Suprapubic skin (tissue), 4 donors: Measurements from ENCODE around the gene TMEM109.

ENCODE experiments used
- EP300 ChIP-seq: sonication (generic); formaldehyde crosslinking; IDR thresholded peaks from one replicate; pipeline ENCODE4 v1.6.1; 2017; ENCODE audit warnings: antibody characterized with exemption
- POLR2AphosphoS5 ChIP-seq, 3 donors: sonication (generic); formaldehyde crosslinking; IDR thresholded peaks; one replicate each; pipeline ENCODE4 v1.6.1; 2017; ENCODE audit warnings: antibody characterized with exemption in 3 of 3
- TF ChIP-seq, protein P1 (sequence below), 2 donors: fragments of 200-600 bp in 1 of 2; fragments of 450-650 bp in 1 of 2; sonication (generic) in 1 of 2; IDR thresholded peaks; one replicate each; pipeline ENCODE4 v1.5.1; 2016 to 2019; ENCODE audit warnings: antibody characterized with exemption in 2 of 2, mild to moderate bottlenecking in 1 of 2, moderate library complexity in 1 of 2

DNA sequence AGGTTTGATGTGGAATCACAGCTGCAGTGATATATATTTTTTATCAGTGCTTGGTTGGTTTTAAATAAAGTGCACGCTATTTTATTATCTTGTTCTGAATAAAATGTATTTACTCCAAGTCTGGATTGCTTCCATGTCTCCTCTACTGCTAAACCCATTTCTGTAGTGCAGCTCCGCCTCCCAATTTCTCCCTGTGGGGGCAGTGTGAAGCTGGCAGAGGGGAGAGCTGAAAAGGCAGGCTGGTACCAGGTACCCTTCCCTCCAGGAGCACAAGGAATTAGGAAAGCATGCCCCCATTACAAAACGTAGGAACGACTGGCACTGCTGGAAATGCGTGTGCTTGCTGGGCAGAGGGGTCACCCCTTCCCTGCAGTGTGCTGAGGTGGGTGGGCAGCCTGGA, 9.4 kb downstream of the TMEM109 start:
- TF ChIP-seq, protein P1, sequence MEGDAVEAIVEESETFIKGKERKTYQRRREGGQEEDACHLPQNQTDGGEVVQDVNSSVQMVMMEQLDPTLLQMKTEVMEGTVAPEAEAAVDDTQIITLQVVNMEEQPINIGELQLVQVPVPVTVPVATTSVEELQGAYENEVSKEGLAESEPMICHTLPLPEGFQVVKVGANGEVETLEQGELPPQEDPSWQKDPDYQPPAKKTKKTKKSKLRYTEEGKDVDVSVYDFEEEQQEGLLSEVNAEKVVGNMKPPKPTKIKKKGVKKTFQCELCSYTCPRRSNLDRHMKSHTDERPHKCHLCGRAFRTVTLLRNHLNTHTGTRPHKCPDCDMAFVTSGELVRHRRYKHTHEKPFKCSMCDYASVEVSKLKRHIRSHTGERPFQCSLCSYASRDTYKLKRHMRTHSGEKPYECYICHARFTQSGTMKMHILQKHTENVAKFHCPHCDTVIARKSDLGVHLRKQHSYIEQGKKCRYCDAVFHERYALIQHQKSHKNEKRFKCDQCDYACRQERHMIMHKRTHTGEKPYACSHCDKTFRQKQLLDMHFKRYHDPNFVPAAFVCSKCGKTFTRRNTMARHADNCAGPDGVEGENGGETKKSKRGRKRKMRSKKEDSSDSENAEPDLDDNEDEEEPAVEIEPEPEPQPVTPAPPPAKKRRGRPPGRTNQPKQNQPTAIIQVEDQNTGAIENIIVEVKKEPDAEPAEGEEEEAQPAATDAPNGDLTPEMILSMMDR (IDR thresholded peaks at IDR 0.05): no peak
- TF ChIP-seq POLR2AphosphoS5 (IDR thresholded peaks at IDR 0.05) (no peak), EP300 (no peak)
